Activated T-cell treated with anti-CD3 and anti-CD28 coated beads, Interleukin-2, amount 50 U/mL, for 1 hour (primary cell): Measurements from ENCODE around the gene FLVCR2.

Source experiments
- DNase-seq: peaks from one replicate; pipeline ENCODE4 v3.0.0-alpha.2; 2020

Gene FLVCR2

DNA sequence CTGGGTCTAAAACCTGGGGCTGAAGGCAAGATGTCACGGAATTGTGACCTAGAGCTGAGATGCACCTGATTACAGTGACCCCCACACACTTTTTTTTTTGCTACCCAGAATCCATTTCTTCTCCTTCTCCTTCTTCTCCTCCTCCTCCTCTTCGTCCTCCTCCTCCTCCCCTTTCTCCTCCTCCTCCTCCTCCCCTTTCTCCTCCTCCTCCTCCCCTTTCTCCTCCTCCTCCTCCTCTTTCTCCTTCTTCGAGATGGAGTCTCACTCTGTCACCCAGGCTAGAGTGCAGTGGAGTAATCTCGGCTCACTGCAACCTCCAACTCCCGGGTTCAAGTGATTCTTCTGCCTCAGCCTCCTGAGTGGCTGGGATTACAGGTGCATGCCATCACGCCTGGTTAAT is 19.4 kb upstream of the FLVCR2 start:
- no peak for DNase-seq

- DNase-seq: no peak
Observed at GRCh38 chr14:75559451-75560222, 18.8 kb upstream of the FLVCR2 start.

DNA sequence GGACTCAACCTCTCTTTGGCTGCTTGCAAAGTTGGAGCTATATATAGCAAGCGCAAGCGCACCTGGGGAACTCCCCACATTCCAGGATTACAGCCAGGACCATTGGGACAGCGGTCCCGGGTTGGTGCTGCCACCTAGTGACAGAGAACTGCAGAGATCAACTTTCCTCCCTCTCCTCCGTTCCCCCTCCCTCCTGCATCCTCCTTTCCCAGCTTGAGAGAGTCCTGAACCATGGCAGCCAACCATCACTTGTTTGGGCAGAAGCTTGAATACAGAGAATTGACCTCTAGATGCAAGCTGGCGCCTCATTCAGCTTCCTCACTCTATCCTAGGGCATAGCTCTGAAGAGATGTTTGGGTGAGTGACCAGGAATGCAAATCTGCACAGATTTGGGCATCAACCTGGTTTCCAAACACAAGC is 17.4 kb upstream of the FLVCR2 start:
- peak; percentile 58 for DNase-seq

- DNase-seq: no peak
Observed at GRCh38 chr14:75562089-75562488, 16.3 kb upstream of the FLVCR2 start.

DNA sequence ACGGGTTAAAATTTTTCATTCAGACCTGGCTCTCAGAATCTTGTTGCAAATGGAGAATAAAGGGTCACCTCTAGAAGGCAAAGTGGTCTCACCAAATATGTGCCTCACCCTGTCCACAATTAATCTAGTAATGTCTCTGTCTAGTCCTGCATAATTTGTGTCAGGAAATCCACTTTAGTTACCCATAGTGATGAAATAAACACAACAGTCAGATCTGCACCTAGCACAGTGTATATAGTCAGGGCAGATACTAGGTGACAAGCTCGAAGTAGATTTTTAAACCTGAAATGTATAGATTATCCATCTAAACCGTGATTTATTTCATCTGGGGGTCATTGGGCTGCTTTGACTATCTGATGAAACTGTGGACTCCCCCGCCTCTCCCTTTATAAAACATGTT is 15.9 kb upstream of the FLVCR2 start:
- DNase-seq: no peak

GRCh38 chr14:75563931-75564330 is 14.5 kb upstream of the FLVCR2 start:
- no peak for DNase-seq

DNA sequence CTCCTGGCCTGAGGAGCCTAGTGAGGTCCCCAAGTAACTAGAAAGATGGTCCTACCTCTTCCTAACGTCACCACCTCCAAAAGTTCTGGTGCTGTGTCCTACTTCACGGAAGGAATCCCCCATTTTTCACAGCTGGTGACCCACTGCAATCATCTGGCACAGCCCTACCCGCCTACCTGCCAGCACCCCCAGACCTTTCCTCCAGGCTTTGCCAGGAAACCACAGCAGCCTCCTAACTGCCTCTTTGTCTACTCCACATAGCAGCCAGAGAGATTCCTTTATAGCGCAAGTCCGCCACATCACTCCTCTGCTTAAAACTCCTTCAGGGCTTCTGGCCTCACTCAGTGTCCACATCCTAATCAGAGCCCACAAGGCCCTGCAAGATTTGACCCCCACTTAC is 13.4 kb upstream of the FLVCR2 start:
- DNase-seq: no peak

GRCh38 chr14:75566321-75566720 is 12.1 kb upstream of the FLVCR2 start:
- peak; percentile 49 for DNase-seq

DNA sequence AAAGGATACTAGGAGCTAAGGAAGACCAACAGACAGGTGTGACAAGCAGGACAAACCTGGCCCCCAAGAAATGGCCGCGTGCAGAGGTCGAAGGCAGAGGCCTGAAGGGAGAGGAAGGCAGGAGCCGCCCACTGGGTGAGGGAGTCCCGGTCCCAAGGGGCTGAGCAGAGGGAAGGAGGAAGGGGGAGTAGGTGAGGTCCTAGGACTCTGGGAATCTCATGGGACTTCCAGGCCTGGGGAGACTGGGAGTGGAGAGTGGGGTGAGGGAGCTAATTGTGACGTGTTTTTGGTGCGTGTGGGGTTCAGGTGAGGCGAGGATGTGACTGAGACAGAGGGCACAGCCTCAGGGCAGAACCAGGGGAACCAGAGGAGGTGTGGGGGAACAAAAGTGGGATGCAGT is 11.7 kb upstream of the FLVCR2 start:
- DNase-seq: no peak

- DNase-seq: no peak
Observed at GRCh38 chr14:75568140-75568539, 10.3 kb upstream of the FLVCR2 start.

- DNase-seq: no peak
Observed at GRCh38 chr14:75568791-75569190, 9.6 kb upstream of the FLVCR2 start.

DNA sequence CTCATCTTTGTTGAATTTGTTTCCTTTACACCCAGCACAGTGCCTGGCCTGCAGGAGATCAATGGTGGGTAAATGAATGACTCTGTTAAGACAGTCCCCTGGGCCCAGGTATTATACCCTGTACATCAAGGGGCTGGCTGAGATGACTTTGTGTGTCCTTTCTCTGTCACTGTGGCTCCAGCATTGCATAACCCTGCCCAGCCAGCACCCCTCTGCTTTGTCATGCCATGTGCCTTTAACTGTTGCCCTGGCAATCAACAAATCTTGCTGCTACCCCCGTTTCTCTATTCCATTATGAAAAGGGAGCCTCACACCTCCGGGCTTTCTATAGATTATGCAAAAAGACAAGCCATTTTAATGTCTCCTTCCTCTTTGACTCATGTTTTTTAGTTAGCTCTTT is 7.6 kb upstream of the FLVCR2 start:
- no peak for DNase-seq

DNA sequence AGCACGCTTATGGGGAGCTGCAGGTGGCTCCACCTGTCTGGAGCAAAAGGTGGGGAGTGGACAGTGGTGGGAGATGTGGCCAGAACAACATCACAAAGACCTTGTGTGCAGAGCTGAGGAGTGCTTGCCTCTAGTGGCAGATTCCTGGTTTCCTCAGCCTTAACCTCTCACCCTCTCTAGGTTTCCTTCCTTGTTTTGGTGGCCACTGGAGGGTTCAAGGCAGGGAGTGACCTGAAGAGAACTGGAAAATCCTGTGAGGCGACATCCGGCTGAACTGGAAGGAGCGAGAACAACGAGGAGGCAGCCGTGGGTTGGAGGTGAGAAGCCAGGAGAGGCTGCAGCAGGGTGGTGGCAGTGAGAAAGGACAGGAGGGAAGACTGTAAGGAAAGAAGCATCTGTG is 6.3 kb upstream of the FLVCR2 start:
- no peak for DNase-seq

DNA sequence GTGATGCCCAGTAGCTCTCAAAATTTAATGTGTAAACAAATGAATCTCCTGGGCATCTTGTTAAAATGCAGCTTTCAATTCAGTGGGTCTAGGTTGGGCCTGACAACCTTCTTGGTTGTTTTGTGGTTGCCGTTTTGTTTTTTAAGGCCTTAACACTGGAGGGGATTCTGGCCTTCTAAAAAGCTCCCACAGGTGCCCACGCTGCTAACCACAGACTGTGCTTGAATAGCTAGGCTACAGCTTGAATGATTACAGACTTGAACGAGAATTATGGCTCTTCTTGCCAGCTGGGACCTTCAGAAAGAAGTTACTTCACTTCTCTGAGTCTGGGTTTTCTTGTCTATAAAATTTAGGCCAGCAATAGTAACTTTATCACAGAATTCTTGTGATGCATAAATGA is 1.3 kb upstream of the FLVCR2 start:
- DNase-seq: no peak

DNA sequence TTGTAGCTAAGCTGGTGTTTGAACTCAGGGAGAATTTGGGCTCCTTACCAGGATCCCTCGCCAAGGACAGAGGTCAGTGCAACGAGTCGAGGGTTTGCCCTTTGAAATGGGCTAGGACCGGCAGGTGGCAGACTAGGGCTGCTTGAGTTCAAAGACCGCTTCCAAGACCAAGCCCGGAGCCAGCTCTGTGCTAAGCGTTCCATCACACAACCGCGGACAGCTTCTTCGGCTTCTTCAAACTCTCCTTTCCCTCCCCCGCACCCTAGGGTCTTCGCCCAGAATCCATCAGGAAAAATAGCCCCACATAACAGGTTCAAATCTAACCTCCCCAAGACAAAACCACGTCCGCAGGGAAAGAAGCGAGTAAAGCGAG is 705 bp upstream of the FLVCR2 start:
- DNase-seq: peak; percentile 73

DNA sequence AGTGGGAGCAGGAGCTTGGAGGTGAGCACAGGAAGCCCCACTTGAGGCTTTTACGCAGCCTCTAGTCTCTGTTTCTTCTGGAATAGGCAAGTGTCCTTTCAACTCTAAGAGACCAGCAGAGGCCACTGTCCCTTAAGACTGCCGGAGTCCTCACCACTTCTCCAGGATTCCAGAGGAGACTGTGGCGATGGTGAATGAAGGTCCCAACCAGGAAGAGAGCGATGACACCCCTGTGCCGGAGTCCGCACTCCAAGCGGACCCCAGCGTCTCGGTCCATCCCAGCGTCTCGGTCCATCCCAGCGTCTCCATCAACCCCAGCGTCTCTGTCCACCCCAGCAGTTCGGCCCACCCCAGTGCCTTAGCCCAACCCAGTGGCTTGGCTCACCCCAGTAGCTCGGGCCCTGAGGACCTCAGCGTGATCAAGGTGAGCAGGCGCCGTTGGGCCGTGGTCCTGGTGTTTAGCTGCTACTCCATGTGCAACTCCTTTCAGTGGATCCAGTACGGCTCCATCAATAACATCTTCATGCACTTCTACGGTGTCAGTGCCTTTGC is 442 bp downstream of the FLVCR2 start:
- no peak for DNase-seq

DNA sequence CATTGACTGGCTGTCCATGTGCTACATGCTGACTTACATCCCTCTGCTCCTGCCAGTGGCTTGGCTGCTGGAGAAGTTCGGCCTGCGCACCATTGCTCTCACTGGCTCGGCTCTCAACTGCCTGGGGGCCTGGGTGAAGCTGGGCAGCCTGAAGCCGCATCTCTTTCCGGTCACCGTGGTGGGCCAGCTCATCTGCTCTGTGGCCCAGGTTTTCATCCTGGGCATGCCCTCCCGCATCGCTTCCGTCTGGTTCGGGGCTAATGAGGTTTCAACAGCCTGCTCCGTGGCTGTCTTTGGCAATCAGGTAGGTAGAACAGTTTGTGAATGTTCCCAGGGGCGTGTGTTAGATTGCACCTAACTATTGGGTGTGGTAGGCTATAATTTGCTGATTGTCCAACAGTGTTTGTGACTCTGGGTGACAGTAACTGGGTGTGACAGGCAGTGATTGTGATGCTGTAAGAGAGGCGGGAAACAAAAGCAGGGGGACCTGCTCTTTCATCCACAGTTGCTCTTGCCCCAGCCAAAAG is 981 bp downstream of the FLVCR2 start:
- no peak for DNase-seq

- no peak for DNase-seq
Observed at GRCh38 chr14:75579882-75580281, 1.5 kb downstream of the FLVCR2 start.

DNA sequence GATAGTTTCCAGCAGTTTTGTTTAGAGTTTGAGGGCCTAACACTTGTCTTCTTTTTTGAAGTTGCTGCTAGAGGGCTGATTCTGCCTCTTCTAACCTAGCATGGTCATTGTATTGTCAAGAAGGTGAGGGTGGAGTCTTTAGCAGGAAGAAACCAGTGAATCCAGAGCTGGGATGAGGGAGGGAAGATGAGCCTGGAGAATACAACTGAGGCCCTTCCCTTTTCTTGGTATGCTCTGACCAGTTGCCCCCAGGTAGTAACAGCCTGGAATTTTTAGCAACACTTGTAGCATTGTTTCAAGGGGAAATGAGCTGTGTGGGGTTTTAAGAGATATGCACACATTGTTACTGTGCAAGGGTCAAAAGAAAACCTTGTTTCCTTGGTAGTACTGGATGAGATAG is 9.0 kb downstream of the FLVCR2 start:
- no peak for DNase-seq

- DNase-seq: no peak
Observed at GRCh38 chr14:75589931-75590330, 11.5 kb downstream of the FLVCR2 start.

DNA sequence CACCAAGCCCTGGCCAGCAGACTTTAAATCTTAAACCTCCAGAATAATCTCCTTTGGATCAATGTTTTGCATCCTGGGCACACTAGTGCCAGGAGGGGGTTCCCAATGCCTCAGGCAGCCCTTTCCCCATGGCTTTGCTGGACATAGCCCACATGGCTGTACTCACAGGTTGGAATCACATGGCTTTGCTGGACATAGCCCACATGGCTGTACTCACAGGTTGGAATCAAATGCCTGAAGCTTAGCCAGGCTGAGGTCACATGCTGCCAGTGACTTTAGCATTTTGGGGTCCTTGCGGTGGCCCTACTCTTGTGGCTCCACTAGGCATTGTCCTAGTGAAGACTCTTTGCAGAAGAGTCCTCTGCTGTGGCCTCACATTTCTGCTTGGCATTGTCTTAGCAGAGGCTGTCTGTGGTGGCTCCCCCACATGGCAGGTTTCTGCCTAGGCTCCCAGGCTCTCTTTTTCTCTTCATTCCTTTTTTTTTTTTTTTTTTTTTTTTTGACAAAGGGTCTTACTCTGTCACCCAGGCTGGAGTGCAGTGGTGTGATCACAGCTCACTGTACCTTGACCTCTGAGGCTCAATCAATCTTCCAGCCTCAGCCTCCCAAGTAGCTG is 13.0 kb downstream of the FLVCR2 start:
- DNase-seq: no peak

DNA sequence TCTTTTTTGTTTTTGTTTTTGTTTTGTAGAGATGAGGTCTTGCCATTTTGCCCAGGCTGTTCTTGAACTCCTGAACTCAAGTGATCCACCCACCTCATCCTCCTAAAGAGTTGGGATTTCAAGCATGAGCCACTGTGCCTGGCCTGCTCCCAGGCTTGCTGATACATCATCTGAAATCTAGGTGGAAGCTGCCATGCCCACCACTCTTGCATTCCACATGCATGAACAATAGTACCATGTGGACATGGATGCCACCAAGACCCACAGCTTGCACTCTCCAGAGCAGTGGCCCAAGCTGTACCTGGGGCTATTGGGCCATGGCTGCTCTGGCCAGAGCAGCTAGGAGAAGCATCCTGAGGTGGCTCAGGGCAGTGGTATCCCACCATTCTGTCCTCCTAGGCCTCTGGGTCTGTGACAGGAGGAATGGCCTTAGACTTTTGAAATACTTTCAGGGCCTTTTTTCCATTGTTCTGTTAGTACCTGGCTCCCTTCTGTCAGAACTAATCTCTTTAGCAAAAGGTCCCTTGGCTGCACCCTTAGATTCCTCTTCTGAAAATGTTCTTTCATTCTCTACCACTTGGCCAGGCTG is 13.7 kb downstream of the FLVCR2 start:
- DNase-seq: no peak

DNA sequence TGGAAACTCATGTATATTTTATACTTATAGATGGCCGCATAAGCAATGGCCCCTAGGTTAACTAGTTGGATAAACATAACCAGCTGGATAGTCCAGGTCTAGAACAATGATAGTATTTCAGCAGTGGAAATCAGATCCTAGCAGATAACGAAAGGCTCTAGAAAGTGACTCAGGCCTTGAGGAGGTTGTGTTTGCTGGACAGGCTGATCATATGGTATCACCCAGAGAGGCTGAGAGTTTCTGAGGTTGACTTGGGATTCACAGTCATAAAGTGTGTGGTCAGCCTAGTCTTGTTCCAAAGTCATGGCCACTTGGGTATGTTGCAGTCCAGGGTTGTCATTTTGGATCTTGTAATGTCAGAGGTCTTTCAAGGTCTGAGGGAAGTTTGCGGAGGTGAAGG is 16.8 kb downstream of the FLVCR2 start:
- DNase-seq: no peak

DNA sequence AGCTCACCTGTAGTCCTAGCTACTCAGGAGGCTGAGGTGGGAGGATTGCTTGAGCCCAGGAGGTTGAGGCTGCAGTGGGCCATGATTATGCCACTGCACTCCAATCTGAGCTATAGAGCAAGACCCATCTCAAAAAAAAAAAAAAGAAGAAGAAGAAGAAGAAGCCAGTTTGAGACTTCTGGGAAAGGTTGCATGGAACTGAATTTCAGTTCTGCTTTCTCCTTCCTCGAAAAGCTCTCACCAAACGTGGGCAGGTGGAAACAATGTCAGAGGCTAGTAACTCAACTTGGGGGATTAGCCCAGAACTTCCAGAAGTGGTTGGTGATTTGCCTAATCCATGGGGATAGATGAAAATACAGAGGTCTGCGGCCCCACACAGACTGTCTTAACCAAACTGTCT is 18.7 kb downstream of the FLVCR2 start:
- no peak for DNase-seq
